ENCODE data around the gene MAG. TPM values are rescaled to one million over a fixed set of nuclear protein-coding genes. Genes with fewer than 3 reads are reported as not detected.

Gene MAG
- total RNA-seq, 1 donor from 2014 or later: 0.04 TPM

GRCh38 chr19:35268536-35269437 lies 23.2 kb upstream of the MAG start, which contains the start of gene USF2:
Gene USF2 (plus strand): TSS chr19:35268962. CDS start chr19:35269102, 140 bp downstream.
- TF ChIP-seq CTCF (IDR thresholded peaks at IDR 0.05; ENCODE audit: insufficient read depth, low read length, poor library complexity, severe bottlenecking): no peak
- no peak for DNase-seq (ENCODE audit: low read depth)
- Histone ChIP-seq H3K4me3 (ENCODE audit: low read depth, low read length) (peak within 1 kb of the TSS; percentile 81), H3K36me3 (ENCODE audit: control insufficient read depth, insufficient read depth, low read length) (peaks cover 1% of the 10 kb centered on the region), H3K27me3 (ENCODE audit: control insufficient read depth, insufficient read depth, low read length) (no peaks in the 10 kb centered on the region)

GRCh38 chr19:35269438-35270117 lies 22.4 kb upstream of the MAG start:
- DNase-seq (ENCODE audit: low read depth): peak; percentile 37
- Histone ChIP-seq H3K36me3 (ENCODE audit: control insufficient read depth, insufficient read depth, low read length) (peaks cover 3% of the 10 kb centered on the region), H3K27me3 (ENCODE audit: control insufficient read depth, insufficient read depth, low read length) (no peaks in the 10 kb centered on the region), H3K4me3 (ENCODE audit: low read depth, low read length) (peak overlapping the region; percentile 62)
- peak; percentile 38 for TF ChIP-seq CTCF (IDR thresholded peaks at IDR 0.05; ENCODE audit: insufficient read depth, low read length, poor library complexity, severe bottlenecking)

- no peak overlapping the region for H3K4me3 ChIP-seq (ENCODE audit: low read depth, low read length)
- no peaks in the 10 kb centered on the region for H3K27me3 ChIP-seq (ENCODE audit: control insufficient read depth, insufficient read depth, low read length)
- no peak for TF ChIP-seq CTCF (IDR thresholded peaks at IDR 0.05; ENCODE audit: insufficient read depth, low read length, poor library complexity, severe bottlenecking)
- peaks cover 3% of the 10 kb centered on the region for H3K36me3 ChIP-seq (ENCODE audit: control insufficient read depth, insufficient read depth, low read length)
- DNase-seq (ENCODE audit: low read depth): no peak
Observed at GRCh38 chr19:35270381-35270811, 21.6 kb upstream of the MAG start.

- Histone ChIP-seq H3K27me3 (ENCODE audit: control insufficient read depth, insufficient read depth, low read length) (no peaks in the 10 kb centered on the region), H3K36me3 (ENCODE audit: control insufficient read depth, insufficient read depth, low read length) (peaks cover 3% of the 10 kb centered on the region), H3K4me3 (ENCODE audit: low read depth, low read length) (no peak overlapping the region)
- no peak for DNase-seq (ENCODE audit: low read depth)
- no peak for TF ChIP-seq CTCF (IDR thresholded peaks at IDR 0.05; ENCODE audit: insufficient read depth, low read length, poor library complexity, severe bottlenecking)
Observed at GRCh38 chr19:35271546-35271945, 20.4 kb upstream of the MAG start.

- Histone ChIP-seq H3K36me3 (ENCODE audit: control insufficient read depth, insufficient read depth, low read length) (peaks cover 3% of the 10 kb centered on the region), H3K27me3 (ENCODE audit: control insufficient read depth, insufficient read depth, low read length) (no peaks in the 10 kb centered on the region), H3K4me3 (ENCODE audit: low read depth, low read length) (no peak overlapping the region)
- no peak for TF ChIP-seq CTCF (IDR thresholded peaks at IDR 0.05; ENCODE audit: insufficient read depth, low read length, poor library complexity, severe bottlenecking)
- DNase-seq (ENCODE audit: low read depth): no peak
Observed at GRCh38 chr19:35272122-35272719, 19.7 kb upstream of the MAG start.

All from kidney epithelial cell (primary cell).